Naive B cell (primary cell): Measurements from ENCODE around the gene RTN4RL1. TPM values are rescaled to one million over a fixed set of nuclear protein-coding genes. Genes with fewer than 3 reads are reported as not detected.
"Not testable (repeated sequence)": the region's sequence is repeated elsewhere in the genome, so short reads cannot be mapped to it uniquely, and the experiment has no call there.

Experiments used
- ATAC-seq, 2 donors: fragments of 150-1000 bp; cut with Tn5 transposase; 2 replicates each; pipeline ENCODE4 v1.10.0; 2021; ENCODE audit warnings: low read depth in 2 of 2, mild to moderate bottlenecking in 2 of 2, moderate library complexity in 2 of 2
- DNase-seq: peaks from one replicate; pipeline ENCODE4 v3.0.0; 2022
- H3K27ac Mint-ChIP-seq, 6 donors: one replicate each; pipeline ENCODE4 v1.8.0; 2020 to 2022; ENCODE audit warnings: mild to moderate bottlenecking in 6 of 6, mixed read lengths in 6 of 6, moderate library complexity in 5 of 6, inconsistent platforms in 2 of 6
- H3K27me3 Mint-ChIP-seq, 3 donors: one replicate each; pipeline ENCODE4 v1.8.0; 2021 to 2022; ENCODE audit warnings: mixed read lengths in 3 of 3, mild to moderate bottlenecking in 1 of 3
- H3K36me3 Mint-ChIP-seq, 2 donors: one replicate each; pipeline ENCODE4 v1.8.0; 2020 to 2022; ENCODE audit warnings: mixed read lengths in 2 of 2, inconsistent platforms in 1 of 2, mild to moderate bottlenecking in 1 of 2
- H3K4me1 Mint-ChIP-seq, 3 donors: one replicate each; pipeline ENCODE4 v1.8.0; 2020 to 2022; ENCODE audit warnings: mixed read lengths in 3 of 3, inconsistent platforms in 1 of 3, mild to moderate bottlenecking in 1 of 3, moderate library complexity in 1 of 3
- H3K4me3 Mint-ChIP-seq, 8 donors: one replicate each; pipeline ENCODE4 v1.8.0; 2020 to 2022; ENCODE audit warnings: mild to moderate bottlenecking in 8 of 8, mixed read lengths in 8 of 8, moderate library complexity in 8 of 8, inconsistent platforms in 2 of 8
- H3K9me3 Mint-ChIP-seq, 7 donors: one replicate each; pipeline ENCODE4 v1.8.0; 2020 to 2022; ENCODE audit warnings: mixed read lengths in 7 of 7, mild to moderate bottlenecking in 5 of 7, inconsistent platforms in 2 of 7, moderate library complexity in 1 of 7
- polyA plus RNA-seq, 6 donors: library from polyadenylated mRNA; unstranded; fragments of 300-500 nt; fragmentation: Illumina TruSeq; gene quantifications; one replicate each; pipeline ENCODE4 v1.2.3, GENCODE V29; 2021; ENCODE audit warnings: low read depth in 6 of 6

The RTN4RL1 gene
- polyA plus RNA-seq, 6 donors from 2014 or later, result not detected

DNA sequence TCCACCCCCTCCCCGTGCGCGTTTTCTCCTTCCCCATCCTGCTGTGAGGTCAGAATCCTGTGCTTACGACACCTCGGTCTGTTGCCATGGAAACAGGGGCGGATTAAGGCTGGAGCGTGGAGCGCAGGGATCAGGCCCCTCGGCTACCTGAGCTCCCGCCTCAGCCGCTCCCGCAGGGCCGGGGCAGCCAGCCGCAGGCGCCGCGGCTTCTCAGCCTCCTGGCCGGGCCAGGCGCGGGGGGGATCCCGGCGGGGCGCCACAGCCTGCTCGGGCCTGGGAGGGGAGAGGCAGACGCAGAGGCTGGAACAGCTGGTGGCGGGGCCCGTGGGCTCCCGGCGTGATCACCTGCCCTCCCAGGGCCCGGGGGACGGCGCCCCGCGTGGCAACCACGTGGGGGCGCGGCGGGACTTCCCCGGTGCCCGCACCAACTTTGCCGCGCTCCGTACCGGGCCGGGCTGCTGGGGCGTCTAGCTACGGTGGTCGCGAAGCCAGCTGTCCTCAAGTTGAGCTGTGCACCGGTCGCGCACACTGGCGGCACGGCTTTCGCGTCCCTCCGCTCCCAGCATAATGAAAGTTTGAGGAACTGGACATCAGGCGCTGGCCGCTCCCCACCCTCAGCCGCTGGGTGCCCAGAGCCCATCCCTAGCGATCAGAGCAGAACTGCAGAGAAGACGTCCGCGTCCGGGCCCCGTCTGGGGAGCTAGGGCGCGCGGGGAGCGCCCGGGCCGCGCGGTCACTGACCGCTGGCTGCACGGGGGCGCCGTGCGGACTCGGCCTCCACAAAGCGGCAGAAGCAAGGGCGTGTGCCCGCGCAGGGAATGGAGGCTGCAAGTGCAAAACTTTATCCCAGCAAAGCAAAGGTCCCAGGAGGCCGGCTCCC lies 1.2 kb downstream of the RTN4RL1 start:
- H3K4me3 Mint-ChIP-seq, result peak overlapping the region in 7 of 8 donors; percentile 67 to 89 (median 75)
- no peaks in the 10 kb centered on the region for H3K36me3 Mint-ChIP-seq
- peaks cover 14 to 19% (median 16%) of the 10 kb centered on the region in 3 donors for H3K4me1 Mint-ChIP-seq
- H3K27me3 Mint-ChIP-seq, result peaks cover 47 to 71% (median 48%) of the 10 kb centered on the region in 3 donors
- peak overlapping the region in 1 of 6 donors; percentile 57 for H3K27ac Mint-ChIP-seq
- DNase-seq (peak; percentile 44), ATAC-seq (peak; percentile 60 to 61)
- H3K9me3 Mint-ChIP-seq, result peaks cover 0 to 5% (median 0%) of the 10 kb centered on the region in 7 donors

DNA sequence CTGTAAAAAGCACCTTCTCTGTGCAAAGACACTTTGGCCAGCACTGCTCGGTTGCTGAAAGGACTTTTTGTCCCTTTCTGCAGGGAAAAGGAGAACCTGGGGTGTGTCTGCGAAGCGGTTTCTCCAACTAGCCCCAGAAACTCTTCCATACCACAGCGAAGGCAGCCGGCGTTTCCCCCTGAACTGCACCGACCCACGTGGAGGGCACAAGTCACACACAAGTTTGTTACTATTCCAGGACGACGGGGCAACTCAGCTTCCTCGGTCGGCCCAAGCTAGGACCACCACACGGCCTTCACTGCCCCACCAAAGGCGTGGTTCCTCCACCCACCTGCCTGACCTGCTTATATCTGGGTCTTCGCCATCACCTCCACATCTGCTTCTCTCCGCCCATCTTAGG lies 1.9 kb downstream of the RTN4RL1 start:
- no peak for ATAC-seq
- Mint-ChIP-seq H3K4me1 (peaks cover 11 to 16% (median 16%) of the 10 kb centered on the region in 3 donors), H3K4me3 (peak overlapping the region; percentile 15 to 88 (median 65)), H3K9me3 (peaks cover 0 to 5% (median 0%) of the 10 kb centered on the region in 7 donors), H3K27ac (peak overlapping the region in 1 of 6 donors; percentile 47), H3K36me3 (no peaks in the 10 kb centered on the region), H3K27me3 (peaks cover 48 to 71% (median 49%) of the 10 kb centered on the region in 3 donors)
- no peak for DNase-seq

DNA sequence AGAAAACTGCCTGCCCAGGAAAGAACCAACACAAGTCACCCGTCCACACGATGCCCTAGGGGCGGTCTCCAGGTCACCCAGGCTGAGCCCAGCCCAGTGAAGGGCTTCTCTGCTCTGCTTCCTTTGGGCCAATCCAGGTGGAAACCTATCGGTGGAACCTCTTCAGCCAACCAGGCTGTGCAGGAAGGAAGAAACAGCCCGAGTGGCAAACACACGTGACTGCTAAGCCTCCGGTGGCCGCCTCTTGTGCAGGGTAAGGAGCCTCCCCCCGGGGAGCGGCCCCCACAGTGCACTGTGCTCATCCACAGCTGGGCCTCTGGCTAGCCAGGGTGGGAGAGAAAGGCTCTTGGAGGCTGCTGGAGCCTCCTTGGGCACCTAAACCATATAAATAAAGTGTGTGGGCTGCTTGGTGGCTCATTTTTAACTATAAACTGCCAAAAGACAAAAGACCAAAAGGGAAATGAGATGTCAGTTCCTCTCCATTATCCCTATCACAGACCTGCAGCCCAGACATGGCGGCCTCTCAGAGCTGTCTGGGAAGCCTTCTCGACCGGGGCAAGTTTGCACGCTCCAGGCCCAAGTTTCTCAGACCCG lies 2.4 kb downstream of the RTN4RL1 start:
- peaks cover 48 to 71% (median 50%) of the 10 kb centered on the region in 3 donors for H3K27me3 Mint-ChIP-seq

DNA sequence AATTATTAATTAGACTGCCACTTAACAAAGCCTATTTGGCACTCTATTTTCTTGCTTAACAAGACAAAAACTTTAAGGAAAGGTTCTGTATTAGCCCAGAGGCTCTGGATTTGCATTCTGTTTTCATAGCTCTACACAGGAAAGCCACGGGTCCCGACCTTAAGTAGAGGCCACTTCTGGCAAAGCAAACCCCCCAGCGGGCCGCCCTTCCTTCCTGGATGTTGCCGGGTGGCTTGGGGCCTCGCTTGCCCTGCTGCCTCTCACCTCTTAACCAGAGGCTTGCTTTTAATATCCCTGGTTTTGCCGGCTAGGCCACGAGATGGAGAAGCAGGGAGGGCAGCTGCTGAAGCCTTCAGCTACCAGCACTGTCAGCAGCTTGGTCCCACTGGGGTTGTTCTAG lies 4.4 kb downstream of the RTN4RL1 start:
- DNase-seq (no peak), ATAC-seq (no peak)
- no peak overlapping the region for H3K27ac Mint-ChIP-seq
- peaks cover 34 to 66% (median 43%) of the 10 kb centered on the region in 3 donors for H3K27me3 Mint-ChIP-seq
- H3K4me3 Mint-ChIP-seq, result no peak overlapping the region
- H3K4me1 Mint-ChIP-seq, result peaks cover 4 to 12% (median 10%) of the 10 kb centered on the region in 3 donors
- H3K9me3 Mint-ChIP-seq, result no peaks in the 10 kb centered on the region
- H3K36me3 Mint-ChIP-seq, result no peaks in the 10 kb centered on the region

More for the DNA sequence above, 2.4 kb downstream of the RTN4RL1 start:
- Mint-ChIP-seq H3K36me3 (no peaks in the 10 kb centered on the region), H3K9me3 (peaks cover 0 to 5% (median 0%) of the 10 kb centered on the region in 7 donors), H3K4me1 (peaks cover 11 to 19% (median 16%) of the 10 kb centered on the region in 3 donors), H3K27ac (peak overlapping the region in 2 of 6 donors; percentile 47 to 74), H3K4me3 (peak overlapping the region in 7 of 8 donors; percentile 9 to 88 (median 61))
- DNase-seq, result no peak
- no peak for ATAC-seq

DNA sequence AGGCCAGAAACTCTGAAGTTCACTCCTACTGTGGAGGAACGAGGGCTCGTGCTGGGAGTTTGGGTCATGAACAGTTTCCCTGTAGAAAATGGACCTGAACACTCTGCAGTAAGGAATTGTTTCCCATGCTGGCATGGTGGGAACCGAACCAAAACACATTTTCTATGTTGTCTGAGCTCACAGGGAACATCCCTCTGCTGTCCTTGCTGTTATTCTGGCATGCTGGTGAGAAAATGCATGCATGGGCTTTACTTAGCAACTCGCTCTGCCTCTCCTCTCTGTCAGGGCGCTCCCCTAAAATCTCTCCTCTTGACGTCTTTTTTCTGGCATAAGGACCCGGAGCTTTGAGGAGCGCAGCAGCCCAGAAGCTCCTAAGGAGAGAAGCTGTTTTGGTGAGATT lies 5.4 kb downstream of the RTN4RL1 start:
- peak overlapping the region in 1 of 6 donors; percentile 19 for H3K27ac Mint-ChIP-seq
- no peaks in the 10 kb centered on the region for H3K36me3 Mint-ChIP-seq
- no peak overlapping the region for H3K4me3 Mint-ChIP-seq
- H3K27me3 Mint-ChIP-seq, result peaks cover 39 to 70% (median 45%) of the 10 kb centered on the region in 3 donors
- ATAC-seq, result no peak
- no peak for DNase-seq
- H3K4me1 Mint-ChIP-seq, result peaks cover 0 to 8% (median 6%) of the 10 kb centered on the region in 3 donors
- no peaks in the 10 kb centered on the region for H3K9me3 Mint-ChIP-seq

DNA sequence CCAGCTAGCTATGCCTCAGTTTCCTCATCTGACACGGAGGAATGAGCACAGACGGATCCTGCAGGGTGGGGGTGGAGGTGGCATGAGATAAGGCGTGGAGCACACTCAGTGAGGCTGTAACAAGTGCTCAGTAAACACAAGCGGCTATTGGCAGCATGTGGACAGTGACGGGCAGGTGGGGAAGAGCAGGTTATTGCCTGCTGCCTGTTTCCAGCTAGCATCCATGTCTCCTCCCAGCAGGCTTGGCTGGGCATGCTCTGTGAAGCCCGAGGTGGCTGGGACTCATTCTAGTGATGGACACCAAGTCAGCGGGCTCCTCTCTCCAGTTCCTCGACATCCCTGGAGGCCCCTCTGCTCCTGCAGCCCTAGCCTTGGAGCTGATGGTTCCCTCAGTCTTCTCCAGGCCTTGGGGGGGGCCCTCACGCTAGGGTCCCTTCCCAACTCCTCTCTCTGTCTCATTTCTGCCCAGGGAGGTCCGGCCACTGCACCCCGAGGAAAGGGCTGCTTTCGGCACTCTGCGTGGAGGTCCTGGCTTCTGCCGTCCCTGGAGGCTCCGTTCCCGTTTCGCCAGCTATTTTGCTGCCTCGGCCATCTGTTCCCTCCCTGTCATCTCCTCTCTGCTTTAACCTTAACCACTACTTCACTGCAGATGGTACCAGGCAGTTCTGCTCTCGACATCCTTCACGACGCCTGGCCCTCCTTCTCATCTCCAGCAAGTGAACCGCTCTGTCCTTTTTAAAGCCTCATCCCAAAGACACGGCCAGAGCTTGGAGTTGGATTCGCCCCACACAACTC lies 6.2 kb downstream of the RTN4RL1 start:
- no peak for ATAC-seq
- Mint-ChIP-seq H3K9me3 (peaks cover 0 to 3% (median 0%) of the 10 kb centered on the region in 7 donors), H3K4me1 (peaks cover 0 to 8% (median 3%) of the 10 kb centered on the region in 3 donors), H3K27me3 (peaks cover 45 to 78% (median 47%) of the 10 kb centered on the region in 3 donors), H3K4me3 (no peak overlapping the region), H3K36me3 (peaks cover 0 to 7% of the 10 kb centered on the region in 2 donors), H3K27ac (peak overlapping the region in 1 of 6 donors; percentile 19)
- no peak for DNase-seq

DNA sequence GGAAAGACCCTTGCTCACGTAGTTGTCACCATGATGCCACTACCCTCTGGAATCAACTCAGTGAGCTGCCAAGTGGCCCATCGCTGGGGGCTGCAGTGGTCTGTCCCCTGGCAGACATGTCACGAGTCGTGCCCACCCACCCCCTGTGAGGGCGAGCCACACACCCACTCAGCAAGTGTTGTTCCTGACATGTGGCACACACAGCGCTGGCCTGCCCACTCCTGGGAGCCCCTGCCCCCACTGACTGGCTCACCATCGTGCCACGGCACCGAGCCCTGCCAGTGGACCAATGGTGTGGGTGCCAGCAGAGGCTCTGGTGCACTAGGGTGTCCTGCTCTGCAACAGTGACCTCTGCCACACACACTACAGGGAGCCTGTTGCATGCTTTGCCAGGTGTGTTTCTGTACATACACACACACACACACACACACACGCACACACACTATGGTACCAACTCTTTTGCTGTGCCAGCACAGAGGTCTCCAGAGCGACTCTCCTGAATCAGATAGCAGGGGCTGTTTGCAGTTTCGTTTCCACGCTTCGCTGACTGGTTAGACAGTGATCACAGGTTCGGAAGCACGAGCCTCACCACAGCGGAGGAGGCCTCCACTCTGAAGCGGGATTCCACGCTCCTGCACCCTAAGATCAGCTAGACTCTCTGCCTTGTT lies 7.7 kb downstream of the RTN4RL1 start:
- peaks cover 0 to 5% (median 0%) of the 10 kb centered on the region in 7 donors for H3K9me3 Mint-ChIP-seq
- peaks cover 0 to 3% (median 0%) of the 10 kb centered on the region in 3 donors for H3K4me1 Mint-ChIP-seq
- H3K27me3 Mint-ChIP-seq, result peaks cover 43 to 77% (median 57%) of the 10 kb centered on the region in 3 donors
- peak overlapping the region in 1 of 6 donors; percentile 22 for H3K27ac Mint-ChIP-seq
- peak; percentile 43 to 71 for ATAC-seq
- no peak overlapping the region for H3K4me3 Mint-ChIP-seq
- peaks cover 0 to 10% of the 10 kb centered on the region in 2 donors for H3K36me3 Mint-ChIP-seq
- no peak for DNase-seq

DNA sequence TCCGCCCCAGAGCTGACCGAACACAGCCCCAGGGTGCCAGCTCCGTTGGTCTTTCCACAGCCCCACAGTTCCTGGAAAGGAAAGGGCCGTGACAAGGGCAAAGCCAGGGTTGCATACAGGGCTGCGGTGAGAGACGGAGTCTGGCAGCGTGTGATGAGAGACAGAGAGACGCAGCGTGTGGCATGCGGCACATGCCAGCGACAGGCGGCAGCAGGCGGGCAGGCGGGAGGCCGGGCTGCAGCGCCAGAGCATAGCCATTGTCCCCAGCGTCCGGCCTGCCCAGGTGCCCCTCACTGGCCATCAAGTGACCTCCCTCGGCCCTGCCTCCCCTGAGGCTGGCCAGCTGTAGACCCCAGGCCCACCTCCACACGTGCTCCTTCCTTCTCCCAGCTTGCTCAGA lies 8.6 kb downstream of the RTN4RL1 start:
- H3K36me3 Mint-ChIP-seq, result peaks cover 0 to 10% of the 10 kb centered on the region in 2 donors
- H3K27ac Mint-ChIP-seq, result peak overlapping the region in 1 of 6 donors; percentile 18
- ATAC-seq, result no peak
- H3K27me3 Mint-ChIP-seq, result peaks cover 40 to 80% (median 63%) of the 10 kb centered on the region in 3 donors
- peak overlapping the region in 1 of 8 donors; percentile 21 for H3K4me3 Mint-ChIP-seq
- no peak for DNase-seq
- peaks cover 0 to 5% (median 0%) of the 10 kb centered on the region in 7 donors for H3K9me3 Mint-ChIP-seq
- peaks cover 0 to 3% (median 0%) of the 10 kb centered on the region in 3 donors for H3K4me1 Mint-ChIP-seq

DNA sequence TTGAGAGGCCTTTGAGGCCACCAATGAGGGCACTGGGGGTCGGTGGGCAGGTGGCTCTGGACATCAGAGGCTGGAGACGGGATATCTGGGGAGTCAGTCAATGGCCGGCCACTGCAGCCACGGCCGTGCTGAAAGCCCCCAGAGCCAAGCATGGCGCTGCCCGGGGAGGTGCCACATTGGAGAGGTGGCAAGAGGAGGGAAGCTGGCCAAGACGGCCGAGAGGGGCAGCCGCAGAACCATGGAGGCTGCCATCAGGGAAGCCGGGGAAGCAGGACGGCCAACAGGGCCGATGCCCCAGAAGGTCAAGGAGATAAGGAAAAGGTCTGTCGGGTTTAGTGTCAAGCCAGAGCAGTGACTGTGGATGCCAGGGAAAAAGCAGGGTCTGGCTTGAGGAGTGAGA lies 9.8 kb downstream of the RTN4RL1 start:
- ATAC-seq, result no peak
- no peak for DNase-seq
- H3K4me3 Mint-ChIP-seq, result no peak overlapping the region
- peaks cover 0 to 3% (median 0%) of the 10 kb centered on the region in 3 donors for H3K4me1 Mint-ChIP-seq
- H3K27me3 Mint-ChIP-seq, result peaks cover 33 to 79% (median 69%) of the 10 kb centered on the region in 3 donors
- H3K27ac Mint-ChIP-seq, result no peak overlapping the region
- peaks cover 0 to 10% of the 10 kb centered on the region in 2 donors for H3K36me3 Mint-ChIP-seq
- peaks cover 0 to 5% (median 0%) of the 10 kb centered on the region in 7 donors for H3K9me3 Mint-ChIP-seq

DNA sequence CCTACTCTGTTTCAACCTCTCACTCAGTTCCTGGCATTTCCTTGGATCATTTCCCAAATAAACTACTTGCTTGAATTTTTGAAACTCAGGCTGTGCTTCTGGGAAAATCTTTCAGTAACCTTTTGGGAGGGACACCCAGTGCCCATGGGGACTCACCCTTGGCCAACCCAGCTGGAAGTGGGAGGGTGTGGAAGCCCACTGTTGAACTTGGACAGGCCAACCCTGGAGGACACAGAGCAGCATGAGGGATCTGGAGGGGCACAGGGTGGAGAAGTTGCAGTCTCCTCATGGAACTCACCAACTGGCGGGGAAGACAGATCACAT lies 11.2 kb downstream of the RTN4RL1 start:
- Mint-ChIP-seq H3K36me3 (peaks cover 0 to 10% of the 10 kb centered on the region in 2 donors), H3K4me3 (no peak overlapping the region), H3K27ac (no peak overlapping the region), H3K9me3 (peaks cover 0 to 5% (median 0%) of the 10 kb centered on the region in 7 donors), H3K27me3 (peaks cover 26 to 73% (median 65%) of the 10 kb centered on the region in 3 donors), H3K4me1 (peaks cover 0 to 3% (median 0%) of the 10 kb centered on the region in 3 donors)
- ATAC-seq (no peak), DNase-seq (no peak)

DNA sequence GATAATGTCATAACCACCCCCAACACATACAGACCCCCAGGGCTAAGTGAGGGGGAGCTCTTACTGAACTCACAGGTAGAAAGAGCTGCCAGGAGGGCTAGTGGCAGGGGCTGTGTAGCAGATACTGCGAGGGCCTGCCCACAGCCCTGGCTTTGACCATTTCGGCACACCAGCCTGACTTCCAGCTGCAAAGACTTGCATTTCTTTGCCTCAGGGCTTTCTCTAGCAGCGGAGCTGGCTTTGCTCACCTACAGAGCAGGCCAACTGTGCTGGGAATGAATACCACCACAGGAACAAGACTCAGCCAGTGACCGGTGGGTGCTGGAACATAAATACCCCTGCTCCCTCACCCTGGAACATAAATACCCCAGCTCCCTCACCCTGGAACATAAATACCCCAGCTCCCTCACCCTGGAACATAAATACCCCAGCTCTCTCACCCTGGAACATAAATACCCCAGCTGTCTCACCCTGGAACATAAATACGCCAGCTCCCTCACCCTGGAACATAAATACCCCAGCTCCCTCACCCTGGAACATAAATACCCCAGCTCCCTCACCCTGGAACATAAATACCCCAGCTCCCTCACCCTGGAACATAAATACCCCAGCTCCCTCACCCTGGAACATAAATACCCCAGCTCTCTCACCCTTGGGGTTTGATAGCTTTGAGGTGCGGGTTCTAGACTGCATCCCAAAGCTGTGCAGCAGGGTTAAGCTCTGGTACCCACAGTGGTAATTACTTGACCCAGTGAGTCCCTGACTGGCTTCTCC lies 11.7 kb downstream of the RTN4RL1 start:
- not testable (repeated sequence) for H3K4me3 Mint-ChIP-seq, ATAC-seq, H3K27ac Mint-ChIP-seq, H3K4me1 Mint-ChIP-seq, H3K9me3 Mint-ChIP-seq, DNase-seq, H3K36me3 Mint-ChIP-seq
- H3K27me3 Mint-ChIP-seq, result peaks cover 23 to 72% (median 65%) of the 10 kb centered on the region in 3 donors

DNA sequence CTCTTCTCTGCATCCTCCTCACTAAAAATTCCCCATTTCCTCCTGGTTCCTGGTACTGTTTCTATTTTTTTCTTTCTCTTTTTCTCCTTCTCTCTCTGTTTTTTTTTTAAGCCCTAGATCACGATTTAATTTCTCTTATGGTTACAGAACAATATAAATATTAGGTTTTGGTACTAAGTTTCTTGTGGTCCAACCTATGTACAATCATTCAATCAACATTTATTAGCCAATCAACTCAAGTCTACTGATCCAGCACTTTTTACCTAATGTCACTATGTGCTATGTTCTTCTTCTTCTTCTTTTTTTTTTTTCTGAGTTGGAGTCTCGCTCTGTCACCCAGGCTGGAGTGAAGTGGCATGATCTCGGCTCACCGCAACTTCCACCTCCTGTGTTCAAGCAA lies 12.6 kb downstream of the RTN4RL1 start:
- H3K36me3 Mint-ChIP-seq, result peaks cover 0 to 10% of the 10 kb centered on the region in 2 donors
- peak overlapping the region in 1 of 6 donors; percentile 12 for H3K27ac Mint-ChIP-seq
- ATAC-seq (no peak), DNase-seq (no peak)
- H3K4me1 Mint-ChIP-seq, result no peaks in the 10 kb centered on the region
- H3K27me3 Mint-ChIP-seq, result peaks cover 16 to 65% (median 56%) of the 10 kb centered on the region in 3 donors
- H3K4me3 Mint-ChIP-seq, result no peak overlapping the region
- H3K9me3 Mint-ChIP-seq, result peaks cover 0 to 5% (median 0%) of the 10 kb centered on the region in 7 donors
